K562 (cell line): Measurements from ENCODE around the gene AGTR1. TPM values are rescaled to one million over a fixed set of nuclear protein-coding genes. Genes with fewer than 3 reads are reported as not detected.

Experiments
- ATAC-seq: fragments of 200-7000 bp; cut with Tn5 transposase; 3 replicates; pipeline ENCODE4 v1.9.1; 2020; ENCODE audit warnings: moderate library complexity
- BruUV-seq: library from RNA; stranded (reverse); fragments of 400-500 nt; replicated peaks from 2 replicates; lab custom pipeline; 2021; lab: Mats Ljungman, UMichigan
- CTCF ChIA-PET: fragments of 300-600 bp; formaldehyde crosslinking; extraction: SDS; loops from one replicate; lab custom pipeline; 2021; ENCODE audit warnings: low intra/inter-chr PET ratio; lab: Yijun Ruan, JAX
- POLR2A ChIA-PET: fragments of 300-600, 350-650 bp; sonication (Branson Sonifier 250); formaldehyde crosslinking; extraction: SDS; loops from one replicate; lab custom pipeline; 2021; ENCODE audit warnings: antibody characterized with exemption, inconsistent platforms; lab: Yijun Ruan, JAX
- DNase-seq, 4 experiments: peaks; one replicate each; pipeline versions ENCODE4 v3.0.0 to v3.0.0-alpha.2; 2011 to 2018; ENCODE audit warnings: low spot score in 3 of 4, mixed read lengths in 3 of 4; ENCODE audit errors: extremely low read depth in 1 of 4
- FAIRE-seq: peaks from 2 replicates; lab custom pipeline; 2011; peaks lifted over from hg19 to GRCh38; lab: Jason Lieb, UNC
- H2AFZ ChIP-seq: 2 replicates; pipeline ENCODE4 v1.6.0; 2011; ENCODE audit warnings: low read depth, low read length, control low read depth, inconsistent platforms
- H3K27ac ChIP-seq: fragments of 200-600 bp; 3 replicates; pipeline ENCODE4 v1.8.0; 2011; ENCODE audit warnings: low read depth, mild to moderate bottlenecking, control low read depth, inconsistent platforms, low read length, moderate library complexity, mixed read lengths; ENCODE audit errors: extremely low read depth
- H3K27me3 ChIP-seq, 2 experiments: fragments of 300-600 bp in 1 of 2; 2 replicates in 1 of 2; 3 replicates in 1 of 2; pipeline versions ENCODE4 v1.6.0 to v1.8.0; 2011; ENCODE audit warnings: inconsistent platforms in 2 of 2, low read length in 2 of 2, mild to moderate bottlenecking in 1 of 2, mixed read lengths in 1 of 2, moderate library complexity in 1 of 2; ENCODE audit not compliant: control insufficient read depth in 2 of 2, insufficient read depth in 2 of 2
- H3K36me3 ChIP-seq: fragments of 300-600 bp; 3 replicates; pipeline ENCODE4 v1.8.0; 2011; ENCODE audit warnings: mild to moderate bottlenecking, low read length, inconsistent platforms; ENCODE audit not compliant: control insufficient read depth, insufficient read depth
- H3K4me1 ChIP-seq, 2 experiments: fragments of 200-600 bp in 1 of 2; replicated peaks in 1 of 2; 2 replicates in 1 of 2; 3 replicates in 1 of 2; pipeline versions ENCODE4 v1.5.1 to v1.8.0; 2011; ENCODE audit warnings: inconsistent platforms in 2 of 2, low read length in 2 of 2, mild to moderate bottlenecking in 1 of 2, mixed read lengths in 1 of 2, moderate library complexity in 1 of 2; ENCODE audit not compliant: control insufficient read depth in 2 of 2, insufficient read depth in 2 of 2
- H3K4me2 ChIP-seq: 2 replicates; pipeline ENCODE4 v1.6.1; 2011; ENCODE audit warnings: low read length, control low read depth, inconsistent platforms, mixed read lengths; ENCODE audit not compliant: insufficient read depth
- H3K4me3 ChIP-seq: fragments of 200-600 bp; sonication (generic), shearing (Covaris generic); 2 replicates; pipeline ENCODE4 v1.5.1; 2016; ENCODE audit warnings: control low read depth, inconsistent platforms
- H3K79me2 ChIP-seq: fragments of 200-600 bp; 3 replicates; pipeline ENCODE4 v1.8.0; 2011; ENCODE audit warnings: low read length, inconsistent platforms; ENCODE audit not compliant: control insufficient read depth, insufficient read depth
- H3K9ac ChIP-seq, 2 experiments: 2 replicates each; pipeline versions ENCODE4 v1.6.0 to v1.6.1; 2011; ENCODE audit warnings: low read depth in 2 of 2, low read length in 2 of 2, control low read depth in 1 of 2, inconsistent platforms in 1 of 2, mild to moderate bottlenecking in 1 of 2, mixed read lengths in 1 of 2; ENCODE audit not compliant: insufficient read depth in 1 of 2
- H3K9me1 ChIP-seq: one replicate; pipeline ENCODE4 v1.6.0; 2011; ENCODE audit warnings: inconsistent platforms, mild to moderate bottlenecking, low read length, moderate library complexity; ENCODE audit not compliant: control insufficient read depth, insufficient read depth
- H3K9me3 ChIP-seq: replicated peaks from 2 replicates; pipeline ENCODE4 v1.5.1; 2011; ENCODE audit warnings: low read depth, low read length, inconsistent platforms; ENCODE audit not compliant: control insufficient read depth, insufficient read depth
- H4K20me1 ChIP-seq: replicated peaks from 2 replicates; pipeline ENCODE4 v1.6.1; 2011; ENCODE audit warnings: low read length, inconsistent platforms, mixed read lengths; ENCODE audit not compliant: control insufficient read depth, insufficient read depth
- RREB1 ChIP-seq: fragments of 250-450 bp; sonication (Bioruptor Pico); IDR thresholded peaks from 2 replicates; pipeline ENCODE4 v1.4.0; 2020
- WGBS: fragments of 100-300 bp; shearing (Covaris generic); methylation state at CpG from one replicate; pipeline ENCODE4 v1.1.6; 2016; ENCODE audit warnings: low coverage, mixed read lengths; ENCODE audit not compliant: insufficient coverage; ENCODE audit errors: missing lambda C conversion rate; 5-methylcytosine and 5-hydroxymethylcytosine counted together
- in situ Hi-C: fragments of 300-500 bp; cut with MboI; formaldehyde crosslinking; loops from 4 replicates; pipeline ENCODE4 v1.15.0; 2018; ENCODE audit warnings: inconsistent platforms, mixed read lengths
- intact Hi-C: fragments of 100-400 bp; cut with micrococcal nuclease; formaldehyde crosslinking; loops from 2 replicates; pipeline ENCODE4 v1.14.2; 2022
- polyA plus RNA-seq, 8 experiments: library from polyadenylated mRNA; depleted of rRNA in 4 of 8; stranded (reverse) in 5 of 8; unstranded in 3 of 8; fragments of >200 nt; fragmentation: Nextera tagmentation in 2 of 8; fragmentation: Illumina TruSeq in 1 of 8; extraction: Ambion mirVana in 2 of 8; extraction: Trizol in 1 of 8; gene quantifications; 2 replicates each; pipeline versions ENCODE4 v1.2.1 to v1.2.3, GENCODE V29; 2011 to 2014; ENCODE audit warnings: inconsistent platforms in 1 of 8, missing spikeins in 1 of 8
- total RNA-seq, 7 experiments: library from RNA; depleted of rRNA in 6 of 7; stranded (reverse); fragments of >200 nt in 6 of 7; fragmentation: Illumina TruSeq in 2 of 7; extraction: Trizol in 2 of 7; gene quantifications; 2 replicates each; pipeline versions ENCODE4 v1.2.1 to v1.2.3, GENCODE V29; 2011 to 2021; ENCODE audit warnings: low replicate concordance in 1 of 7

Gene AGTR1
- total and polyA plus RNA-seq, 9 of the 15 experiments (the other 6 are each of a cell fraction or from before 2014, with no cell fraction given), result not detected

- no peak for TF ChIP-seq RREB1
- Histone ChIP-seq H3K27ac (no peak overlapping the region), H3K9ac (no peak overlapping the region), H3K4me2 (no peak overlapping the region), H3K4me1 (no peaks in the 10 kb centered on the region), H3K9me1 (no peaks in the 10 kb centered on the region), H3K79me2 (no peaks in the 10 kb centered on the region), H2AFZ (no peak overlapping the region), H3K27me3 (no peaks in the 10 kb centered on the region), H3K9me3 (no peaks in the 10 kb centered on the region; the same call in 1 of the 2 replicates), H3K4me3 (no peak overlapping the region), H3K36me3 (no peaks in the 10 kb centered on the region), H4K20me1 (no peaks in the 10 kb centered on the region)
- no peak for ATAC-seq
- intact Hi-C loops (no loop called here), in situ Hi-C loops (no loop called here)
- ChIA-PET CTCF (no interaction called here), POLR2A (no interaction called here)
- FAIRE-seq, result no peak
- DNase-seq, result no peak
- WGBS, result 0% methylated on average over 1 of the region's 1 CpG
- BruUV-seq, result no TSS peak
These were observed 66.6 kb downstream of the AGTR1 start for GRCh38 chr3:148763986-148764935.
